LHCN-M2 (cell line): ENCODE results near the gene RSRC2. TPM values are rescaled to one million over a fixed set of nuclear protein-coding genes. Genes with fewer than 3 reads are reported as not detected.
"Not testable (repeated sequence)": the region's sequence is repeated elsewhere in the genome, so short reads cannot be mapped to it uniquely, and the experiment has no call there.

ENCODE experiments used
- DNase-seq: peaks from one replicate; pipeline ENCODE4 v3.0.0-alpha.2; 2012; ENCODE audit warnings: low read depth
- total RNA-seq: library from RNA; depleted of rRNA; stranded (reverse); fragments of >200 nt; gene quantifications from 2 replicates; pipeline ENCODE4 v1.2.3, GENCODE V29; 2014

RSRC2 gene
- total RNA-seq, 1 experiment from 2014 or later = 52.0 TPM

DNA sequence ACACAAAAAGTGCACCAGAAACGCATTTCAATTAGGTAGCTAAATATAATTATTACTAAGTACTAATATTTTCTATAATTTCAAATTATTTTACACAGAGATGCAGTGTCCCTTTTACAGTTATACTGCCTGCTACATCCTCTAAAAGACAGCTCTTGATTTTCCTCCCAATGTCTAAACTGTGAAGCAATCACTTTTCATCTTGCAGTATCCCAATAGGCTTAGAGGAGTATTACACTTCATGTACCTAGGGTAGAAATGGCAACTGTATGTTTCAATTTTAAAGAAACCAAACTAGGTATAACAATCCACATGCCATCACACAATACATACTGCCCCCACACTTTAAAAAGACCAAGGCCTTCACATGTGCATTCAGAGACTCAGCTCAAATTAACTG is 7.3 kb downstream of the RSRC2 start:
- DNase-seq = no peak

DNA sequence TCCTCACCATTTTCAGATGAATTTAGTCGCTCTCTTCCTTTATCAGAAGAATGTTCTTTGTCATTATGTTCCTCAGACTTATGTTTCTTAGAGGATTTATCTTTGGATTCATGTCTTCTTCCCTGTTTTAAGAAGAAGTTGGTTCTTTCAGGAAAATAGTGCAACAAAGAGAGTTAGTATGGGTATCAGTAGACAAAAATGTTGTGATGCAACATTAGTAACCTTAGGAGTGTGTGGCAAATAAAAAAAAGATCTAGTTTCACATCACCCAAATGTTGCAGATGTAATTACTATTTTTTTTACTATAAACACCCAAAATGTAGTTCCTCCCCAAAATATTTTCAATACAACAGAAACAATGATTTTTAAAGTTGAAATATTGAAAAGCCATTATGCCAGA is 7.8 kb downstream of the RSRC2 start:
- no peak for DNase-seq

DNA sequence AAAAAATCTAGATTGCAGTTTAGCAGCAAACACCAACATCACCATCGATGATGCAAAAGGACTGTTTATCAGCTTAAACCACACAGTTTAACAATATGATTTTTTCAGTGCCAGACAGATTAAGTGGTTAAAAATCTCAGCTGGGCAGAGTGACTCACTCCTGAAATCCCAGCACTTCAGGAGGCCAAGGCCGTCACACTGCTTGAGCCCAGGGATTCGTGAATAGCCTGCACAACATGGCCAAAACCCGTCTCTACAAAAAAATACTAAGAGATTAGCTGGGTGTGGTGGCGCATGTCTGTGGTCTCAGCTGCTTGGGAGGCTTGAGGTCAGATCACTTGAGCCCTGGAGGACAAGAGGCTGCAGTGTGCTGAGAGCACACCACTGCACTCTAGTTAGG is 8.9 kb downstream of the RSRC2 start:
- DNase-seq = peak; percentile 99

DNA sequence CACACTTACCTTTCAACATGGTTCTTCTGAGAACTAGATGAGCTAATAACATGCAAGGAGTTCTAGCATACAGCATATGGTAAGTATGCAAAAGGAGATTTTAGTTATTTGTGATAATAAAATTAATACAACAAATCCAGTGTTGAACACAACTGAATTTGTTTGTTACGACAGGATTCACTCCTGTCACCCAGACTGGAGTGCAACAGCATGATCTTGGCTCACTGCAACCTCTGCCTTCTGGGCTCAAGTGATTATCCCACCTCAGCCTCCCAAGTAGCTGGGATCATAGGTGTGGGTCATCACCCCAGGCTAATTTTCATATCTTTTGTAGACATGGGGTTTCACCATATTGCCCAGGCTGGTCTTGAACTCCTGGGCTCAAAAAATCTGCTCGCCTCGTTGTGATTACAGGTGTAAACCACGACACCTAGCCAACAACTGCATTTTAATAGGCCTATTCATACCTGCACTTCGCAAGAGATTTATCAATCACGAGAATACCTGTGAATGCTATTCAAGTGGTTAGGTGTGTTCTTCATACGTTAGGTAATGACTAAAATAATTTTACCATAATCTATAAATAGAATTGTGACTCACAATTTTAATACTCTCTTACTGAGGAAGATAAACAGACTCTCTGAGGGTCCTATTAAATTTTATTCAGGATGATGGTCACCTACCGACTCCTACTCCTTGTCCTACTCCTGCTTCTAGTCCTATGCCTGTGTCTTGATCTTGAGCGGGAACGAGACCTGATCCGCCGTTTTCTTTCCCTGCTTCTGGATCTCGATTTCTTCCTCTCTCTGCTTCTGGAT is 10.0 kb downstream of the RSRC2 start:
- DNase-seq = no peak

- DNase-seq = no peak
These were observed 11.5 kb downstream of the RSRC2 start for GRCh38 chr12:122515275-122515674.

DNA sequence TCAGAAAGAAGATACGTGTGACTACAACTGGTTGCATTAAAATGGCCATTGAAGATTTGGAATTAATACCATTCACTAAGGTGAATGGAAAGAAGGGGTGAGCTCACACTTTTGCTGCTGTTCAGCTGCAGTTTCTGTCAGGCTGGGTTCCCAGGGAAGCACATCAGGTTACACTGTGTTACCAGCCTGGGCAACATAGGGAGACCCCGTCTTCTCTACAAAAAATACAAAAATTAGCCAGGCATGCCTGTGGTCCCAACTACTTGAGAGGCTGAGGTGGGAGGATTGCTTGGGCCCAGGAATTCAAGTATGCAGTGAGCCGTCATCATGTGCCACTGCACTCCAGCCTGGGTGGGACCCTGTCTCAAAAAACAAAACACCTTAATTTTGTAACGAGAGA is 13.1 kb downstream of the RSRC2 start:
- DNase-seq = no peak

GRCh38 chr12:122513028-122513427 is 13.7 kb downstream of the RSRC2 start:
- not testable (repeated sequence) for DNase-seq

GRCh38 chr12:122508163-122508562 is 18.6 kb downstream of the RSRC2 start:
- DNase-seq = no peak

DNA sequence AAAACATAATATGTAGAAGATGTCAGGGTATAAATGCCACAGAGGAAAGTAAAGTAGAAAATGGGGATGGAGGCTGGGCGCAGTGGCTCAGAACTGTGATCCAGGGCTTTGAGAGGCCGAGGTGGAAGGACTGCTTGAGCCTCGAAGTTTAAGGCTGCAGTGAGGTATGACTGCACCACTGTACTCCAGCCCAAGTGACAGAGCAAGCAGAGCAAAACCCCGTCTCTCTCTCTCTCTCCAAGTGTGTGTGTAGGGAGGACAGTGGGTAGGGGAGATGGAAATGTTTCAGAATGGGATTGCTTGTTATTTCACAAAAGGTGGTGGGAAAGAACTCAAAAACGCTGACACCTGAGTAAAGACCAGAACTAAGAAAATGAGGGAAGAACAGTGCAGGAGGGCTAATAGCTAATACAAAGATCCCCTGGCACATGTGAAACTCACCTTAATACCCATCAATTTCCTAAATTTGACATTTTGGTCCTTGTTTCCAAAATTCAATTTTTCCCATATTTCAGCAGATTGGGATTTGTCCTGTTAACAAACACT is 20.3 kb downstream of the RSRC2 start:
- no peak for DNase-seq

- DNase-seq = no peak
These were observed 21.2 kb downstream of the RSRC2 start for GRCh38 chr12:122505419-122506051.

DNA sequence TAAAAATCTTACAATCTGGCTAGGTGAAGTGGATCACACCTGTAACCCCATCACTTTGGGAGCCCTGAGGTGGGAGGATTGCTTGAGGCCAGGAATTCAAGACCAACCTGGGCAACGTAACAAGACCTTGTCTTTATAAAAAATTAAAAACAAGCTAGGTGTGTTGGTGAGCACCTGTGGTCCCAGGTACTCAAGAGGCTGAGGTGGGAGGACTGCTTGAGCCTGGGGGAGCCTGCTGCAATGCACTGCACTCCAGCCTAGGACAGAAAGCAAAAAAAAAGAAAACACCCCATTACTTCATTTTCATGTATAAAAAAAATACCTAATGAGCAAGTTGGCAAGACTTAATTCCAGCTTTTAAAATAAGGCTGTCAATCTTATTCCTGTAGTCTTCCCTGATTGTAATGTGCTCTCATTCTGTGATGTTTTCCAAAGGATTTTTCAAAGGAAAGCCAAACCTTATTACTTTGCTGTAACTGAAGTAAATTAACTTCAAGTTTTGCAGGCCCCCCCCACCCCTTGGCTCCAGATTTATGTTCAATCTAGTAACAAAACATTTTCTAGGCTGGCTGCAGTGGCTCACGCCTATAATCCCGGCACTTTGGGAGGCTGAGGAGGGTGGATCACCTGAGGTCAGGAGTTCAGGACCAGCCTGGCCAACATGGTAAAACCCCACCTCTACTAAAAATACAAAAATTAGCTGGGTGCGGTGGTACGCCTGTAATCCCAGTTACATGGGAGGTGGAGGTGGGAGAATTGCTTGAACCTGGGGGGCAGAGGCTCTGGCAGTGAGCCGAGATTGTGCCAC is 22.7 kb downstream of the RSRC2 start:
- DNase-seq = no peak

GRCh38 chr12:122503147-122503751 is 23.5 kb downstream of the RSRC2 start:
- no peak for DNase-seq

DNA sequence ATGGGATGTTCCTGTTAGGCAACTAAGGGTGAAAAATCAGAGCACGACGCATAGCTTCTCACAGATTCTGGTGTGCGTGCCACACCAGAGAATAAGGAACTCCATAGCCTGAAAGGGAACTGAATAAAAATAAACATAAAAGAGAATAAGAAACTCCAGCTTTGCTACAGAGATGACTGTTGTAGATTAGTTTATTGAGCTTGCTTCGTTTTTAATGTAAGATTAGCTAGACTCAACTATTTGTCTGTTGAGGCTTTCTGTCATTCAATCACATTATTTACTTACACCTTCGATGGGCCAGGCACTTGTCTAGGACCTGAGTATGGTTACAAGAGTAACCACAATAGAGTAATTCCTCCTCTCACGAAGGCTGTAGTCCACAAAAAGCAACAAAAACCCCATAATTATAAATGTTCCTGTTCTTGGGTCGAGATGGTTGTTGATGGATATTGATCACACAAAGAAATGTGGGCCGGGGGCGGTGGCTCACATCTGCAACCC is 25.2 kb downstream of the RSRC2 start:
- DNase-seq = no peak

- DNase-seq = peak; percentile 98
These were observed 25.8 kb downstream of the RSRC2 start, which contains the start of gene ZCCHC8 for GRCh38 chr12:122500685-122501488. TSS of gene ZCCHC8 (minus strand) at chr12:122500932. CDS start at chr12:122500840, 92 bp downstream.

DNA sequence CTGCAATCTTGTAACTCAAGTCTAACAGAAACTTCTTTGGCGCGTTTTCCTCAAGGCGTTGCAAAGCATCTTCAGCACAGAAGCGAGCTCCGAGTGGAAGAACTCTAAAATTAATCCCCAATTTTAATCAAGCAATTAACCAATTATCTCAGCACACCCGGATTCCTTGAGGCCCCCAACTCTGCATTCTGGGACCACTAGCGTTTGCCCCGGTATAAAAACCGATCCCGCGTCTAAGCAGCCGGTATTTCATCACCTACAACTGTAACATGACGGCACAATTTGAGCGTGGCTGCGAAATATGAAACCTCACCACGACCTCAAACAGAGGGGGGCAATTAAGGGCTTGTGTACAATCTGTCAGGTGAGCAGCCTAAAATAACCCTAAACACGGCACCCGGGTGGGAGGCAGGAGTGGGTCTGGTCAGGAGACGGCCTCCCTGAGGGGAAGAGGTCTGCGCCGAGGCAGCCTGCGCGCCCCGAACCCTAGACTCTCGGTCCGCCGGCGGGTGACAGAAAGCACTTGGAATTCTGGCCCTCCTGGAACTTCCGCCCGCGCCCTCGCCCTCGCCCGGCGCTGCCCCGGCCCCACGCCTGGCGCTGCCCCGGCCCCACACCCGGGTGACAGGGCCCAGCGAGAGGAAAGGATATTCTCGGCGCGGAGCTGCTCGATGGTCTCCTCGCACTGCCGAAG is 26.6 kb downstream of the RSRC2 start:
- DNase-seq = peak; percentile 62

DNA sequence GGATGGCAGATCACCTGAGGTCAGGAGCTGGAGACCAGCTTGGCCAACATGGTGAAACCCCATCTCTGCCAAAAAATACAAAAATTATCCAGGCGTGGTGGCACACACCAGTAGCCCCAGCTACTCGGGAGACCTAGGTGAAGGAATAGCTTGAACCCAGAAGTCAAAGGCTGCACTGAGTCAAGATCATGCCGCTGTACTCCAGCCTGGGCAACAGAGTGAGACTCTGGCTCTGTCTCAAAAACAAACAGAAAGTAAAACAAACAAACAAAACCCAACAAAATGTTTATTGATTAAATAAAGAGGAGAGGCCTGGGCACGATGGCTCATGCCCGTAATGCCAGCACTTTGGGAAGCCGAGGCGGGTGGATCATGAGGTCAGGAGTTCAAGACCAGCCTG is 31.5 kb downstream of the RSRC2 start:
- DNase-seq = no peak

- DNase-seq = not testable (repeated sequence)
These were observed 33.5 kb downstream of the RSRC2 start for GRCh38 chr12:122493222-122493621.

DNA sequence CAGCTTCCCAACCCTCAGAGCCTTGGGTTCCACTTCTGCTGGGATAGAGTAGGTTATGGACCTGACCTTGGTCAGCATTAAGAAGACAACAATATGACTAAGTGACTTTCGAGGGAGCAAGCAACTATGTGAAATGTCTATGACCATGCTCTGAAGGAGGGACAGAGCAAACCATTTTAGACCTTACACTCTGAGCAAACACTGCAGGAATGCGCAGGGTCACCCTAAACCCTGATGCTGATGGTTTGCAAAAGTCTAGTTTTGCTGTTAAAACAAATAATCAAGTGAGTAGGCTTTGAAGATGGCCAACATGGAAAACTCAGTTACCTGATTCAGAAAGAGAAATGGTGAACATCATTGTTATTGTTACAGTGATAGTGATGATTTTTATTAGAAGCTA is 34.7 kb downstream of the RSRC2 start:
- DNase-seq = no peak

DNA sequence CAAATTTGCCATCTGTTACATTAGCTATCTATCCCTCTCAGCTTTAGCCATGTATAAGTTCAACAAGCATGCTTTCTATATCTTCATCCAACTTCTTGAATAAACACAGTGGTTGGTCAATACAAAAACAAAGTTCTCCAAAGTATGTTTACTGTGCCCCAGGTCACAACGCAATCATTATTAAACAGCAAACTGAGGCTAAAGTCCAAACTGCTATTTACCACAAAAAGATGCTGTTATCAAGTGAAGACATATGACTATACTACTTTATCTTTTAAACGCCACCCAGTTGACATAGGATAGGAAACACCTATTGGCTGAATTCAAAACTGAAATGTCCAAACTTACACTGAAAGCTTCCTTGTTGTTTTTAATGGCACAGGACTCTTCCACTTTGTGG is 37.7 kb downstream of the RSRC2 start:
- no peak for DNase-seq

DNA sequence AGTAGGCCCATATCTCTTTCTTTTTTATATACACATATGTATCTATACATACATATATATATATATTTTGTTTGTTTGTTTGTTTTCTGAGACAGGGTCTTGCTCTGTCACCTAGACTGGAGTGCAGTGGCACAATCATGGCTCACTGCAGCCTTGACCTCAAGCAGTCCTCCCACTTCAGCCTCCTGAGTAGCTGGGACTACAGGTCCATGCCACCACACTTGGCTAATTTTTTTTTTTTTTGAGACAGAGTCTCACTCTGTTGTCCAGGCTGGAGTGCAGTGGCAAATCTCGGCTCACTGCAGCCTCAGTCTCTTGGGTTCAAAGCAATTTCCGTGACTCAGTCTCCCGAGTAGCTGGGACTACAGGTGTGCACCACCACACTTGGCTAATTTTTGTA is 38.9 kb downstream of the RSRC2 start:
- DNase-seq = not testable (repeated sequence)
